Measurements from ENCODE around the gene IL18. TPM values are rescaled to one million over a fixed set of nuclear protein-coding genes. Genes with fewer than 3 reads are reported as not detected.
"Not testable (repeated sequence)": the region's sequence is repeated elsewhere in the genome, so short reads cannot be mapped to it uniquely, and the experiment has no call there.

Gene IL18
- total RNA-seq, 1 donor from 2014 or later: 0.52 TPM

- not testable (repeated sequence) for H3K27me3 ChIP-seq (ENCODE audit: control insufficient read depth in 3 of 3, insufficient read depth in 3 of 3, low read length in 3 of 3); H3K9ac ChIP-seq (ENCODE audit: low read depth in 1 of 3, low read length in 3 of 3); H3K27ac ChIP-seq (ENCODE audit: low read depth, low read length); H3K9me3 ChIP-seq (ENCODE audit: control insufficient read depth in 3 of 3, low read length in 3 of 3); H3K4me1 ChIP-seq (ENCODE audit: control insufficient read depth in 3 of 3, insufficient read depth in 3 of 3, low read length in 3 of 3); H3K4me3 ChIP-seq (ENCODE audit: low read length in 3 of 3); H3K36me3 ChIP-seq (ENCODE audit: control insufficient read depth in 3 of 3, insufficient read depth in 3 of 3, low read length in 3 of 3)
Observed at GRCh38 chr11:112195113-112195512, 31.2 kb upstream of the IL18 start.

GRCh38 chr11:112186304-112186703 is 22.4 kb upstream of the IL18 start:
- no peaks in the 10 kb centered on the region for H3K36me3 ChIP-seq (ENCODE audit: control insufficient read depth in 3 of 3, insufficient read depth in 3 of 3, low read length in 3 of 3)
- H3K27ac ChIP-seq (ENCODE audit: low read depth, low read length): peak overlapping the region; percentile 77
- H3K27me3 ChIP-seq (ENCODE audit: control insufficient read depth in 3 of 3, insufficient read depth in 3 of 3, low read length in 3 of 3): no peaks in the 10 kb centered on the region
- no peak overlapping the region for H3K4me3 ChIP-seq (ENCODE audit: low read length in 3 of 3)
- peaks cover 8 to 14% (median 10%) of the 10 kb centered on the region in 3 donors for H3K4me1 ChIP-seq (ENCODE audit: control insufficient read depth in 3 of 3, insufficient read depth in 3 of 3, low read length in 3 of 3)
- peak overlapping the region in 2 of 3 donors; percentile 3 to 43 for H3K9ac ChIP-seq (ENCODE audit: low read depth in 1 of 3, low read length in 3 of 3)
- no peaks in the 10 kb centered on the region for H3K9me3 ChIP-seq (ENCODE audit: control insufficient read depth in 3 of 3, low read length in 3 of 3)

DNA sequence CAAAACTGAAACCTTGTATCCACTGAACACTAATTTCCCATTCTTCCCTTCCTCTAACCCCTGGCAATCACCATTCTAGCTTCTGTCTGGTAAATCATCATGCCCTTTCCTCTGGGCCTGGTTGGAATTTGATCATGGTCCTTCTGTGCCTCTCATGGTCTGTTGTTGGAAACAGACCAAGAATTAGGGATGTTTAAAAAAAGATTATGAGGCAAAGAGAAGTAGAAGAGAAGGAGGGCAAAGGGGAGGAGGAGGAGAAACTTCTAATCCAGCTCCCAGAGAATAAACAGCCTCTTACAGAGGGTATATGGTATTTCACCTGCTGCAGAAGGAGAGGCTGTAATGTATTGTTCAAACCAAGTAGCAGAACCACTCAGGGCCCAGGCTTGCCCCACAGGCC is 22.0 kb upstream of the IL18 start:
- Histone ChIP-seq H3K36me3 (ENCODE audit: control insufficient read depth in 3 of 3, insufficient read depth in 3 of 3, low read length in 3 of 3) (no peaks in the 10 kb centered on the region), H3K9ac (ENCODE audit: low read depth in 1 of 3, low read length in 3 of 3) (peak overlapping the region in 2 of 3 donors; percentile 3 to 43), H3K4me3 (ENCODE audit: low read length in 3 of 3) (no peak overlapping the region), H3K9me3 (ENCODE audit: control insufficient read depth in 3 of 3, low read length in 3 of 3) (no peaks in the 10 kb centered on the region), H3K4me1 (ENCODE audit: control insufficient read depth in 3 of 3, insufficient read depth in 3 of 3, low read length in 3 of 3) (peaks cover 8 to 14% (median 10%) of the 10 kb centered on the region in 3 donors), H3K27ac (ENCODE audit: low read depth, low read length) (peak overlapping the region; percentile 77), H3K27me3 (ENCODE audit: control insufficient read depth in 3 of 3, insufficient read depth in 3 of 3, low read length in 3 of 3) (no peaks in the 10 kb centered on the region)

DNA sequence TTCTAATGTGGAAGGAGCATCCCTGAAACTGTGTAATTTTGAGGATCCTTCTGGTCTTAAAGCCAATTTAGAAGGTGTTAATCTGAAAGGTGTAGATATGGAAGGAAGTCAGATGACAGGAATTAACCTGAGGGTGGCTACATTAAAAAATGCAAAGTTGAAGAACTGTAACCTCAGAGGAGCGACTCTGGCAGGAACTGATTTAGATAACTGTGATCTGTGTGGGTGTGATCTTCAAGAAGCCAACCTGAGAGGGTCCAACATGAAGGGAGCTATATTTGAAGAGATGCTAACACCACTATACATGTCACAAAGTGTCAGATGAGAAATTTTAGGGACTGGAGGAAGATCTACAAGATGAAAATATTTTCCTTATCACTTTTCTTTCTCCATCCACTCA is 19.0 kb upstream of the IL18 start:
- Histone ChIP-seq H3K9ac (ENCODE audit: low read depth in 1 of 3, low read length in 3 of 3) (no peak overlapping the region), H3K27ac (ENCODE audit: low read depth, low read length) (no peak overlapping the region), H3K36me3 (ENCODE audit: control insufficient read depth in 3 of 3, insufficient read depth in 3 of 3, low read length in 3 of 3) (peaks cover 0 to 3% (median 2%) of the 10 kb centered on the region in 3 donors), H3K4me3 (ENCODE audit: low read length in 3 of 3) (no peak overlapping the region), H3K9me3 (ENCODE audit: control insufficient read depth in 3 of 3, low read length in 3 of 3) (no peaks in the 10 kb centered on the region), H3K27me3 (ENCODE audit: control insufficient read depth in 3 of 3, insufficient read depth in 3 of 3, low read length in 3 of 3) (no peaks in the 10 kb centered on the region), H3K4me1 (ENCODE audit: control insufficient read depth in 3 of 3, insufficient read depth in 3 of 3, low read length in 3 of 3) (peaks cover 8 to 10% (median 8%) of the 10 kb centered on the region in 3 donors)

- H3K4me1 ChIP-seq (ENCODE audit: control insufficient read depth in 3 of 3, insufficient read depth in 3 of 3, low read length in 3 of 3): peaks cover 3 to 7% (median 6%) of the 10 kb centered on the region in 3 donors
- H3K27me3 ChIP-seq (ENCODE audit: control insufficient read depth in 3 of 3, insufficient read depth in 3 of 3, low read length in 3 of 3): no peaks in the 10 kb centered on the region
- no peak overlapping the region for H3K4me3 ChIP-seq (ENCODE audit: low read length in 3 of 3)
- H3K27ac ChIP-seq (ENCODE audit: low read depth, low read length): no peak overlapping the region
- H3K9me3 ChIP-seq (ENCODE audit: control insufficient read depth in 3 of 3, low read length in 3 of 3): no peaks in the 10 kb centered on the region
- peaks cover 0 to 3% (median 2%) of the 10 kb centered on the region in 3 donors for H3K36me3 ChIP-seq (ENCODE audit: control insufficient read depth in 3 of 3, insufficient read depth in 3 of 3, low read length in 3 of 3)
- peak overlapping the region in 1 of 3 donors; percentile 5 for H3K9ac ChIP-seq (ENCODE audit: low read depth in 1 of 3, low read length in 3 of 3)
Observed at GRCh38 chr11:112179601-112180000, 15.7 kb upstream of the IL18 start.

- Histone ChIP-seq H3K27me3 (ENCODE audit: control insufficient read depth in 3 of 3, insufficient read depth in 3 of 3, low read length in 3 of 3) (no peaks in the 10 kb centered on the region), H3K9ac (ENCODE audit: low read depth in 1 of 3, low read length in 3 of 3) (no peak overlapping the region), H3K9me3 (ENCODE audit: control insufficient read depth in 3 of 3, low read length in 3 of 3) (no peaks in the 10 kb centered on the region), H3K27ac (ENCODE audit: low read depth, low read length) (no peak overlapping the region), H3K36me3 (ENCODE audit: control insufficient read depth in 3 of 3, insufficient read depth in 3 of 3, low read length in 3 of 3) (peaks cover 0 to 3% (median 2%) of the 10 kb centered on the region in 3 donors), H3K4me3 (ENCODE audit: low read length in 3 of 3) (no peak overlapping the region), H3K4me1 (ENCODE audit: control insufficient read depth in 3 of 3, insufficient read depth in 3 of 3, low read length in 3 of 3) (peaks cover 3 to 7% (median 6%) of the 10 kb centered on the region in 3 donors)
Observed at GRCh38 chr11:112178936-112179335, 15.0 kb upstream of the IL18 start.

DNA sequence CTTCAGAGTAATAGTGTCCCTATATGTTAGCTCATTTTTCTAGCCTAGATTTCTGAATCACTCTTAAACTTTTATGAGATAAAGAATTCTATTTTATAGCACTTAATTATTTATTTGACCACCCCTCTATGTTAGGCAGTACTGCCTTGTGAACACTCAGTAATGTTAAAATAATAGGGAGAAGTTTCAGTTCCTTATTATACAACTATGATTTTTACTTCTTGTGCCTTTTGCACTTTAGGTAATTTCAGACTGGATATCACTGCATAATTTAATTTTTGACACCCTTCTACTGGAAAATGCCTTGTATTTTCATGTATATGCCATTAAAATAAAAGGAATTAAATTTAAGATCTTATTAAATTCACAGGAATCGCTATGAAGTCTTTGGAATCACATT is 14.5 kb upstream of the IL18 start:
- no peak overlapping the region for H3K9ac ChIP-seq (ENCODE audit: low read depth in 1 of 3, low read length in 3 of 3)
- no peak overlapping the region for H3K4me3 ChIP-seq (ENCODE audit: low read length in 3 of 3)
- H3K36me3 ChIP-seq (ENCODE audit: control insufficient read depth in 3 of 3, insufficient read depth in 3 of 3, low read length in 3 of 3): peaks cover 0 to 3% (median 2%) of the 10 kb centered on the region in 3 donors
- H3K27me3 ChIP-seq (ENCODE audit: control insufficient read depth in 3 of 3, insufficient read depth in 3 of 3, low read length in 3 of 3): no peaks in the 10 kb centered on the region
- peaks cover 3 to 7% (median 6%) of the 10 kb centered on the region in 3 donors for H3K4me1 ChIP-seq (ENCODE audit: control insufficient read depth in 3 of 3, insufficient read depth in 3 of 3, low read length in 3 of 3)
- no peaks in the 10 kb centered on the region for H3K9me3 ChIP-seq (ENCODE audit: control insufficient read depth in 3 of 3, low read length in 3 of 3)
- H3K27ac ChIP-seq (ENCODE audit: low read depth, low read length): no peak overlapping the region

GRCh38 chr11:112177589-112177988 is 13.7 kb upstream of the IL18 start:
- Histone ChIP-seq H3K9me3 (ENCODE audit: control insufficient read depth in 3 of 3, low read length in 3 of 3) (no peaks in the 10 kb centered on the region), H3K27ac (ENCODE audit: low read depth, low read length) (no peak overlapping the region), H3K4me1 (ENCODE audit: control insufficient read depth in 3 of 3, insufficient read depth in 3 of 3, low read length in 3 of 3) (peaks cover 7 to 13% (median 7%) of the 10 kb centered on the region in 3 donors), H3K4me3 (ENCODE audit: low read length in 3 of 3) (peak overlapping the region in 1 of 3 donors; percentile 30), H3K36me3 (ENCODE audit: control insufficient read depth in 3 of 3, insufficient read depth in 3 of 3, low read length in 3 of 3) (peaks cover 0 to 3% (median 2%) of the 10 kb centered on the region in 3 donors), H3K27me3 (ENCODE audit: control insufficient read depth in 3 of 3, insufficient read depth in 3 of 3, low read length in 3 of 3) (no peaks in the 10 kb centered on the region), H3K9ac (ENCODE audit: low read depth in 1 of 3, low read length in 3 of 3) (peak overlapping the region in 1 of 3 donors; percentile 61)

- Histone ChIP-seq H3K9me3 (ENCODE audit: control insufficient read depth in 3 of 3, low read length in 3 of 3) (no peaks in the 10 kb centered on the region), H3K27me3 (ENCODE audit: control insufficient read depth in 3 of 3, insufficient read depth in 3 of 3, low read length in 3 of 3) (no peaks in the 10 kb centered on the region), H3K4me3 (ENCODE audit: low read length in 3 of 3) (peak overlapping the region in 2 of 3 donors; percentile 69 to 90), H3K4me1 (ENCODE audit: control insufficient read depth in 3 of 3, insufficient read depth in 3 of 3, low read length in 3 of 3) (peaks cover 7 to 14% (median 9%) of the 10 kb centered on the region in 3 donors), H3K27ac (ENCODE audit: low read depth, low read length) (peak overlapping the region; percentile 75), H3K36me3 (ENCODE audit: control insufficient read depth in 3 of 3, insufficient read depth in 3 of 3, low read length in 3 of 3) (peaks cover 0 to 3% (median 2%) of the 10 kb centered on the region in 3 donors), H3K9ac (ENCODE audit: low read depth in 1 of 3, low read length in 3 of 3) (peak overlapping the region in 2 of 3 donors; percentile 80 to 82)
Observed at GRCh38 chr11:112176077-112176476, 12.2 kb upstream of the IL18 start.

- Histone ChIP-seq H3K36me3 (ENCODE audit: control insufficient read depth in 3 of 3, insufficient read depth in 3 of 3, low read length in 3 of 3) (peaks cover 0 to 3% (median 2%) of the 10 kb centered on the region in 3 donors), H3K9ac (ENCODE audit: low read depth in 1 of 3, low read length in 3 of 3) (peak overlapping the region; percentile 63 to 82 (median 80)), H3K9me3 (ENCODE audit: control insufficient read depth in 3 of 3, low read length in 3 of 3) (no peaks in the 10 kb centered on the region), H3K27ac (ENCODE audit: low read depth, low read length) (peak overlapping the region; percentile 75), H3K4me3 (ENCODE audit: low read length in 3 of 3) (peak overlapping the region; percentile 67 to 90 (median 69)), H3K27me3 (ENCODE audit: control insufficient read depth in 3 of 3, insufficient read depth in 3 of 3, low read length in 3 of 3) (no peaks in the 10 kb centered on the region), H3K4me1 (ENCODE audit: control insufficient read depth in 3 of 3, insufficient read depth in 3 of 3, low read length in 3 of 3) (peaks cover 7 to 14% (median 9%) of the 10 kb centered on the region in 3 donors)
Observed at GRCh38 chr11:112175599-112175952, 11.7 kb upstream of the IL18 start.

Data from skeletal muscle tissue (tissue), 4 donors.